Dendritic cell treated with granulocyte-macrophage colony-stimulating factor and Interleukin-4, amounts not matched to agents 40 ng/mL and 50 ng/mL, for 4 days (primary cell): ENCODE results near the gene MTMR12.
"Not testable (repeated sequence)": the region's sequence is repeated elsewhere in the genome, so short reads cannot be mapped to it uniquely, and the experiment has no call there.

ENCODE experiments used
- H3K27ac Mint-ChIP-seq: one replicate; pipeline ENCODE4 v1.8.0; 2022; ENCODE audit warnings: mild to moderate bottlenecking, mixed read lengths
- H3K27me3 Mint-ChIP-seq: one replicate; pipeline ENCODE4 v1.8.0; 2022; ENCODE audit warnings: mild to moderate bottlenecking, mixed read lengths
- H3K36me3 Mint-ChIP-seq: one replicate; pipeline ENCODE4 v1.8.0; 2022; ENCODE audit warnings: low read depth, mixed read lengths
- H3K4me1 Mint-ChIP-seq: one replicate; pipeline ENCODE4 v1.8.0; 2022; ENCODE audit warnings: low read depth, mixed read lengths
- H3K4me3 Mint-ChIP-seq: one replicate; pipeline ENCODE4 v1.8.0; 2022; ENCODE audit warnings: mild to moderate bottlenecking, moderate library complexity, mixed read lengths
- H3K9me3 Mint-ChIP-seq: one replicate; pipeline ENCODE4 v1.8.0; 2022; ENCODE audit warnings: mixed read lengths
- intact Hi-C: fragments of 100-400 bp; cut with micrococcal nuclease; formaldehyde crosslinking; loops from one replicate; pipeline ENCODE4 v1.15.0; 2022

Gene MTMR12

DNA sequence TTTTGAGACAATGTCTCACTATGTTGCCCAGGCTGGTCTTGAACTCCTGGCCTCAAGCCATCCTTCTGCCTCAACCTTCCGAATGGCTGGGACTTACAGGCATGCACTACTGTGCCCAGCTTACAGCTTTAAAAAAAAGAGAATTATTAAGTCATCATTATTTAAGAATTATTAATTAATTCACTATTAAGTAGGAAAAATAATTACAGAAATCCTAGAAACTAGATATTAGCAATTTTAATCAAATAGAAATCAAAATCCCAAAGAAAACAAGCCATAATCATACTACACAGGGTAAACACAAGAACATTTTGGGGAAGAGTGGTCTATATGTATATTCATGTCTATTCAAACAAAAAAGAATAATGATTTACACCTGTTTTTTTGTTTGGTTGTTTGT is 19.6 kb upstream of the MTMR12 start:
- no peak overlapping the region for H3K27ac Mint-ChIP-seq
- no peaks in the 10 kb centered on the region for H3K36me3 Mint-ChIP-seq
- H3K27me3 Mint-ChIP-seq = no peaks in the 10 kb centered on the region
- intact Hi-C loops = no loop called here
- no peaks in the 10 kb centered on the region for H3K4me1 Mint-ChIP-seq
- H3K9me3 Mint-ChIP-seq = no peaks in the 10 kb centered on the region
- H3K4me3 Mint-ChIP-seq = no peak overlapping the region

- Mint-ChIP-seq H3K4me1 (no peaks in the 10 kb centered on the region), H3K36me3 (no peaks in the 10 kb centered on the region), H3K4me3 (no peak overlapping the region), H3K9me3 (no peaks in the 10 kb centered on the region), H3K27ac (no peak overlapping the region), H3K27me3 (no peaks in the 10 kb centered on the region)
- intact Hi-C loops = no loop called here
These were observed 19.2 kb upstream of the MTMR12 start for GRCh38 chr5:32331935-32332274.

- H3K27ac Mint-ChIP-seq = no peak overlapping the region
- H3K36me3 Mint-ChIP-seq = no peaks in the 10 kb centered on the region
- no peaks in the 10 kb centered on the region for H3K9me3 Mint-ChIP-seq
- H3K4me3 Mint-ChIP-seq = no peak overlapping the region
- no peaks in the 10 kb centered on the region for H3K27me3 Mint-ChIP-seq
- intact Hi-C loops = no loop called here
- no peaks in the 10 kb centered on the region for H3K4me1 Mint-ChIP-seq
These were observed 18.6 kb upstream of the MTMR12 start for GRCh38 chr5:32331217-32331934.

DNA sequence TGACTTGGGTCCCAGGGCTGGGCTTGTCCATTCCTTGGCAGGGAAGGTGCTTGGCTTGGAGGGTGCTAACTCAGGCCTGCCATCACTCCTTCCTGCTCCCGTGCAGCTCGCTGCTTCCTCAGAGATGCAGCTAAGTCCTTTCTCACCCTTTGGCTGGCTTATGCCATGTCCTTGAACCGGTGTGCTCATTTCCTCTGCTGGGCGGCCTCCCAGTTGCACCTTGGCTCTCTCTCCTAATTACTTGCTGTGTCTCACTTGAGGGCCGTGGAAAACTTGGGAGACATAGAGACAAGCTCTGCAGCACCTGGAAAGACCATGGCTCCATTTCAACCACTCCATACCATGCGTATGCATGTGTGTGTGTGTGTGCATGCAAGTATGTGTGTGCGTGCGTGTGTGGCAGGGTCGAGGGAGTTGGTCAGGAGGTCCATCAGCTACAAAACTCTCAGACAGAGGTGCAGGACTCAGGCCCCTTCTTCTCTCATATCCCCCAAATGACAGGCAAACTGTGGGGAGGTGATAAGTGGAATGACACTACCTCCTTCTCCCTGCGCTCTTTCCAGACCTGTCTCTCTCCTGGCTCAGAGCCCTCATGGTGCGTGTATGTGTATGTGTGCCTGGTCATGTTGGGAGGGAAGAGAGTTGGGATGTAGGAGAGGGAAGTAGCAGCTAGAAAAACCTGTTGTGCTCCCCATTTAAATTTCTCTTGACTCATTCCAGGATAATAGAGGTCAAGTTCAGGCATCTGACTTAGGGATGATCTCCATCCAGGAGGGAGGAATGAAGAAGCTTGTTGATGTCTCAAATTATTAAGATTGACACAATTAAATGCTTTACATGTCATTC is 17.6 kb upstream of the MTMR12 start:
- no peak overlapping the region for H3K27ac Mint-ChIP-seq

GRCh38 chr5:32329395-32329834 is 16.7 kb upstream of the MTMR12 start:
- H3K27me3 Mint-ChIP-seq = no peaks in the 10 kb centered on the region
- H3K4me1 Mint-ChIP-seq = no peaks in the 10 kb centered on the region
- intact Hi-C loops = loop anchor here (1.0 to 5.0 kb wide), 2 partner anchors 52 to 97 kb away; no protein-coding TSS in a partner anchor
- H3K9me3 Mint-ChIP-seq = no peaks in the 10 kb centered on the region
- H3K36me3 Mint-ChIP-seq = no peaks in the 10 kb centered on the region
- no peak overlapping the region for H3K27ac Mint-ChIP-seq
- no peak overlapping the region for H3K4me3 Mint-ChIP-seq

More for the DNA sequence above, 17.6 kb upstream of the MTMR12 start:
- no peak overlapping the region for H3K4me3 Mint-ChIP-seq
- H3K9me3 Mint-ChIP-seq = no peaks in the 10 kb centered on the region
- no peaks in the 10 kb centered on the region for H3K36me3 Mint-ChIP-seq
- no peaks in the 10 kb centered on the region for H3K4me1 Mint-ChIP-seq
- no peaks in the 10 kb centered on the region for H3K27me3 Mint-ChIP-seq
- intact Hi-C loops = no loop called here

GRCh38 chr5:32326216-32326772 is 13.6 kb upstream of the MTMR12 start:
- Mint-ChIP-seq H3K27ac (no peak overlapping the region), H3K9me3 (peaks cover 8% of the 10 kb centered on the region), H3K36me3 (peaks cover 8% of the 10 kb centered on the region), H3K4me3 (no peak overlapping the region), H3K27me3 (no peaks in the 10 kb centered on the region), H3K4me1 (no peaks in the 10 kb centered on the region)
- intact Hi-C loops = loop anchor here (5.0 kb wide), 1 partner anchor 49 kb away; no protein-coding TSS in a partner anchor

DNA sequence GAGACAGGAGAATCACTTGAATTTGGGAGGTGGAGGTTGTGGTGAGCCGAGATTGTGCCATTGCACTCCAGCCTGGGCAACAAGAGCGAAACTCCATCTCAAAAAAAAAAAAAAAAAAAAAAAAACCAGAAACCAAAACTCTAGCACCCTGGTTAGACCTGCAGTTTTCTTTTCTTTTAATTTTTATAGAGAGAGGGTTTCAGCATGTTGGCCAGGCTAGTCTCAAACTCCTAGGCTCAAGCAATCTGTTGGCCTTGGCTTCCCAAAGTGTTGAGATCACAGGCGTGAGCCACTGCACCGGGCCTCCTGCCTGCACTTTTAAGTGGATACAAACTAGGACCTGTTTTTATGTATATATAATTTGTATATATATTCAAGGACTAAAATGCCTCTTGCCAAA is 12.9 kb upstream of the MTMR12 start:
- Mint-ChIP-seq H3K27me3 (no peaks in the 10 kb centered on the region), H3K36me3 (peaks cover 8% of the 10 kb centered on the region), H3K4me3 (no peak overlapping the region), H3K27ac (no peak overlapping the region), H3K4me1 (no peaks in the 10 kb centered on the region), H3K9me3 (peaks cover 11% of the 10 kb centered on the region)
- intact Hi-C loops = loop anchor here (5.0 kb wide), 1 partner anchor 48 kb away; no protein-coding TSS in a partner anchor

GRCh38 chr5:32325062-32325461 is 12.3 kb upstream of the MTMR12 start:
- Mint-ChIP-seq H3K4me1 (no peaks in the 10 kb centered on the region), H3K27ac (no peak overlapping the region), H3K36me3 (peaks cover 8% of the 10 kb centered on the region), H3K27me3 (no peaks in the 10 kb centered on the region), H3K9me3 (peaks cover 11% of the 10 kb centered on the region), H3K4me3 (no peak overlapping the region)
- intact Hi-C loops = loop anchor here (5.0 kb wide), 1 partner anchor 48 kb away; no protein-coding TSS in a partner anchor

GRCh38 chr5:32323741-32324140 is 11.0 kb upstream of the MTMR12 start:
- no peak overlapping the region for H3K27ac Mint-ChIP-seq

GRCh38 chr5:32322882-32323281 is 10.1 kb upstream of the MTMR12 start:
- peaks cover 8% of the 10 kb centered on the region for H3K36me3 Mint-ChIP-seq
- peaks cover 11% of the 10 kb centered on the region for H3K9me3 Mint-ChIP-seq
- intact Hi-C loops = no loop called here
- H3K27me3 Mint-ChIP-seq = no peaks in the 10 kb centered on the region
- H3K4me3 Mint-ChIP-seq = no peak overlapping the region
- no peak overlapping the region for H3K27ac Mint-ChIP-seq
- H3K4me1 Mint-ChIP-seq = no peaks in the 10 kb centered on the region

More at GRCh38 chr5:32323741-32324140, 11.0 kb upstream of the MTMR12 start:
- Mint-ChIP-seq H3K9me3 (peaks cover 11% of the 10 kb centered on the region), H3K36me3 (peaks cover 8% of the 10 kb centered on the region), H3K4me1 (no peaks in the 10 kb centered on the region), H3K27me3 (no peaks in the 10 kb centered on the region), H3K4me3 (no peak overlapping the region)
- intact Hi-C loops = no loop called here

DNA sequence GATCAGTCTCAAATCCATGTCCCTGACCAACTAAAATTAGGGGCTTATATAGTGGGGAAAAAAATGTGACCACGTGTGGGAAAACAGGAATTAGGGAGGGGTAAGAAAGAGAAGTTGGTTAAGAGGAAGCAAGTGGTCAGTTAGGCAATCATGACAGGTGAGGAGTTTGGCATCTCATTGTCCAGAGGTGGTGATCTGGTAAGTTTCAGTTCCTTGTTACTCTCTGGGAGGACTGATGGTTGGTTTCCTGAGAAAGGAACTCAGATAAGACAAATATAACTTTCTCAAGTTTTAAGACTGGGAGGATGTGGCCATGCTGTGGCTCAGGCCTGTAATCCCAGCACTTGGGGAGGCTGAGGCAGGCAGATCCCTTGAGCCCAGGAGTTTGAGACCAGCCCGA is 9.0 kb upstream of the MTMR12 start:
- H3K27me3 Mint-ChIP-seq, intact Hi-C loops, H3K27ac Mint-ChIP-seq: not testable (repeated sequence)

GRCh38 chr5:32320576-32320975 is 7.8 kb upstream of the MTMR12 start:
- intact Hi-C loops = no loop called here
- peaks cover 6% of the 10 kb centered on the region for H3K4me1 Mint-ChIP-seq
- H3K27ac Mint-ChIP-seq = no peak overlapping the region
- H3K4me3 Mint-ChIP-seq = no peak overlapping the region
- peaks cover 11% of the 10 kb centered on the region for H3K9me3 Mint-ChIP-seq
- H3K36me3 Mint-ChIP-seq = peaks cover 8% of the 10 kb centered on the region
- no peaks in the 10 kb centered on the region for H3K27me3 Mint-ChIP-seq

More for the DNA sequence above, 9.0 kb upstream of the MTMR12 start:
- peaks cover 11% of the 10 kb centered on the region for H3K9me3 Mint-ChIP-seq
- not testable (repeated sequence) for H3K36me3 Mint-ChIP-seq, H3K4me1 Mint-ChIP-seq, H3K4me3 Mint-ChIP-seq

DNA sequence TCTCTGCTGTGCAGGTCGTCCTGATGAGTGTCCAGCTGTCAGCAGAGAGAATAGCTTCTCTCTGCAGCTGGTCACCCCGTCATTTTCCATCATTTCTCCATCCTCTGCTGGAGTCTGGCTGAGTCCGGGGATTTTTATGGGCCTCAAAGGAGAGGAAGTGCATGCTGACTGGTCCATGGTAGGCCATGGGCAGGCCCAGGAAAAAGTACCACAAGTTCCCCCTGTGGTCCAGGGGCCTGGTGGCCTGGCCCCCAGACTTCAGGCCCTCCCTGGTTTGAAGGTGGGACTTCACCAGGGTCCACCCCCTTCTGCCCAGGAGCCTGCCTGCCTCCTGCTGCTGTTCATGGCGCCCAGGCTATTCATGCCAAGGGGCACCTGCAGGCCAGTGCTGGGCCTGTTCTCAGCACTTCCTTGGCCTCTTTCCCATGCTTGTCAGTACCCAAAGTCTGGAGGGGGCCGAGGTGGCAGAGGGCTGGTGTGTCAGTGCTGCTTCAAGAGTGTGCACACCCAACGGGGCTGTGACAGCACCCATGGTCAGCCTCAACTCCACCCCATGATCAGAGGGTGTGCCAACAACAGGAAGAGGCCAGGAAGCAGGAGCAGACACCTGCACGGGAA is 7.3 kb upstream of the MTMR12 start:
- H3K27ac Mint-ChIP-seq = no peak overlapping the region
- H3K36me3 Mint-ChIP-seq = peaks cover 8% of the 10 kb centered on the region
- H3K27me3 Mint-ChIP-seq = no peaks in the 10 kb centered on the region
- intact Hi-C loops = no loop called here
- H3K9me3 Mint-ChIP-seq = peaks cover 11% of the 10 kb centered on the region
- H3K4me1 Mint-ChIP-seq = peaks cover 6% of the 10 kb centered on the region
- no peak overlapping the region for H3K4me3 Mint-ChIP-seq

DNA sequence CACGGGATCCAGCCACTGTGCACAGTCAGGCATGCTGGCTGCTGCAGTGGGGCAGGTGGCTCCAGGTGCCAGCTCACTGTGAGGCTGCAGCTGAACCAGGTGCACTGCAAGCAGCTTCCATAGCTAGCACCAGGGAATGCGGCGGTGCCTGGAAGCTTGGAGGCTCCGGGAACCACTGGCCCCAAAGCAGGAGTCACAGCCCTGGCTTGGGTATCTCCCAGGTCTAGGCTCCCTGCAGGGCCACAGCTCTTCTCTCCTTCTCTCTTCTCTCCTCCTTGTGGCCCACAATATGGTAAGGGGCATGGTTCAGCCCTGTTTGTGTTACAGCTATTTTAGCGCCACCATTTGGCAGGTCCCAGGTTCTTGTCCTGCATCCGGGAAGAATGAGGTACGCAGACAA is 6.7 kb upstream of the MTMR12 start:
- intact Hi-C loops = no loop called here

More for the DNA sequence above, 6.7 kb upstream of the MTMR12 start:
- H3K27me3 Mint-ChIP-seq = no peaks in the 10 kb centered on the region
- H3K36me3 Mint-ChIP-seq = peaks cover 8% of the 10 kb centered on the region
- H3K27ac Mint-ChIP-seq = no peak overlapping the region
- peaks cover 6% of the 10 kb centered on the region for H3K4me1 Mint-ChIP-seq
- H3K9me3 Mint-ChIP-seq = peaks cover 11% of the 10 kb centered on the region
- H3K4me3 Mint-ChIP-seq = no peak overlapping the region
